ENCODE measurements around the gene CUL2. TPM values are rescaled to one million over a fixed set of nuclear protein-coding genes. Genes with fewer than 3 reads are reported as not detected.

CUL2 gene
- polyA plus RNA-seq, 1 of the 3 experiments (the other 2 are of a cell fraction), result 13.1 TPM

DNA sequence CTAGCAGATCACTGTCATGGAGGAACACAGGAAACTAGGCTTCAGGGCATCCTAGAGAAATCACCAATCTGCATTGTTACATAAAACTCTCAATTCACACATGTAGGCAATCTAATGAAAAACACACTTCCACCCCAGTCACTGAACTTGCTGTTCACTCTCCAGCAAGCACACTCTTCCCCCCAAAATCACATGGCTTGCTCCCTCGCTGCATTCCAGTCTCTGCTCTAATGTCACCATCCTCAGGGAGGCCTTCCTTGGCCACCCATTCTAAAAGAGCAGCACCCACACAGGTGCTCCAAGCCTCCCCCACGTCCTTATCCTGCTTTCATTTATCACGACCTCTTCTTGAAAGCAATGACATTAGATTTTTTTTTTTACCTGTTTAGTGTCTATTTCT, 19.6 kb downstream of the CUL2 start:
- ChIA-PET CTCF (interaction anchor here (1.4 kb wide), 1 partner anchor 56 kb away, joined by 4 read pairs; no protein-coding TSS in a partner anchor), POLR2A (no interaction called here)
- H4K20me1 ChIP-seq (ENCODE audit: insufficient read depth), result no peaks in the 10 kb centered on the region
- no peaks in the 10 kb centered on the region for H3K9me2 ChIP-seq
- no peak overlapping the region for H3K4me3 ChIP-seq (ENCODE audit: low read depth in 2 of 2, low read length in 1 of 2)
- peaks cover 65% of the 10 kb centered on the region for H3K79me2 ChIP-seq (ENCODE audit: insufficient read depth)
- H3K27me3 ChIP-seq (ENCODE audit: insufficient read depth), result no peaks in the 10 kb centered on the region
- H3K9me3 ChIP-seq, result no peaks in the 10 kb centered on the region
- no peak for DNase-seq
- H3F3A ChIP-seq (replicated peaks; ENCODE audit: insufficient read depth), result no peaks in the 10 kb centered on the region
- TF ChIP-seq NFIC (IDR thresholded peaks at IDR 0.05; ENCODE audit: borderline replicate concordance) (no peak), SMC3 (IDR thresholded peaks at IDR 0.05; ENCODE audit: low read depth, low read length) (no peak), GATA2 (CRISPR knock-in tag; IDR thresholded peaks at IDR 0.05) (no peak), RCOR1 (IDR thresholded peaks at IDR 0.05; ENCODE audit: low read length) (no peak), RAD21 (IDR thresholded peaks at IDR 0.05; ENCODE audit: low read length) (no peak), SIN3A (IDR thresholded peaks at IDR 0.05; ENCODE audit: borderline replicate concordance, low read depth, low read length) (no peak), JUND (IDR thresholded peaks at IDR 0.05) (no peak), ELF1 (IDR thresholded peaks at IDR 0.05) (no peak)
- TF ChIP-seq, protein P1, sequence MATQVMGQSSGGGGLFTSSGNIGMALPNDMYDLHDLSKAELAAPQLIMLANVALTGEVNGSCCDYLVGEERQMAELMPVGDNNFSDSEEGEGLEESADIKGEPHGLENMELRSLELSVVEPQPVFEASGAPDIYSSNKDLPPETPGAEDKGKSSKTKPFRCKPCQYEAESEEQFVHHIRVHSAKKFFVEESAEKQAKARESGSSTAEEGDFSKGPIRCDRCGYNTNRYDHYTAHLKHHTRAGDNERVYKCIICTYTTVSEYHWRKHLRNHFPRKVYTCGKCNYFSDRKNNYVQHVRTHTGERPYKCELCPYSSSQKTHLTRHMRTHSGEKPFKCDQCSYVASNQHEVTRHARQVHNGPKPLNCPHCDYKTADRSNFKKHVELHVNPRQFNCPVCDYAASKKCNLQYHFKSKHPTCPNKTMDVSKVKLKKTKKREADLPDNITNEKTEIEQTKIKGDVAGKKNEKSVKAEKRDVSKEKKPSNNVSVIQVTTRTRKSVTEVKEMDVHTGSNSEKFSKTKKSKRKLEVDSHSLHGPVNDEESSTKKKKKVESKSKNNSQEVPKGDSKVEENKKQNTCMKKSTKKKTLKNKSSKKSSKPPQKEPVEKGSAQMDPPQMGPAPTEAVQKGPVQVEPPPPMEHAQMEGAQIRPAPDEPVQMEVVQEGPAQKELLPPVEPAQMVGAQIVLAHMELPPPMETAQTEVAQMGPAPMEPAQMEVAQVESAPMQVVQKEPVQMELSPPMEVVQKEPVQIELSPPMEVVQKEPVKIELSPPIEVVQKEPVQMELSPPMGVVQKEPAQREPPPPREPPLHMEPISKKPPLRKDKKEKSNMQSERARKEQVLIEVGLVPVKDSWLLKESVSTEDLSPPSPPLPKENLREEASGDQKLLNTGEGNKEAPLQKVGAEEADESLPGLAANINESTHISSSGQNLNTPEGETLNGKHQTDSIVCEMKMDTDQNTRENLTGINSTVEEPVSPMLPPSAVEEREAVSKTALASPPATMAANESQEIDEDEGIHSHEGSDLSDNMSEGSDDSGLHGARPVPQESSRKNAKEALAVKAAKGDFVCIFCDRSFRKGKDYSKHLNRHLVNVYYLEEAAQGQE (IDR thresholded peaks at IDR 0.05; ENCODE audit: low read depth, low read length), result no peak
- TF ChIP-seq, protein P2, sequence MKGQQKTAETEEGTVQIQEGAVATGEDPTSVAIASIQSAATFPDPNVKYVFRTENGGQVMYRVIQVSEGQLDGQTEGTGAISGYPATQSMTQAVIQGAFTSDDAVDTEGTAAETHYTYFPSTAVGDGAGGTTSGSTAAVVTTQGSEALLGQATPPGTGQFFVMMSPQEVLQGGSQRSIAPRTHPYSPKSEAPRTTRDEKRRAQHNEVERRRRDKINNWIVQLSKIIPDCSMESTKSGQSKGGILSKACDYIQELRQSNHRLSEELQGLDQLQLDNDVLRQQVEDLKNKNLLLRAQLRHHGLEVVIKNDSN (IDR thresholded peaks at IDR 0.05; ENCODE audit: borderline replicate concordance, low read depth), result no peak
- TF ChIP-seq, protein P3, sequence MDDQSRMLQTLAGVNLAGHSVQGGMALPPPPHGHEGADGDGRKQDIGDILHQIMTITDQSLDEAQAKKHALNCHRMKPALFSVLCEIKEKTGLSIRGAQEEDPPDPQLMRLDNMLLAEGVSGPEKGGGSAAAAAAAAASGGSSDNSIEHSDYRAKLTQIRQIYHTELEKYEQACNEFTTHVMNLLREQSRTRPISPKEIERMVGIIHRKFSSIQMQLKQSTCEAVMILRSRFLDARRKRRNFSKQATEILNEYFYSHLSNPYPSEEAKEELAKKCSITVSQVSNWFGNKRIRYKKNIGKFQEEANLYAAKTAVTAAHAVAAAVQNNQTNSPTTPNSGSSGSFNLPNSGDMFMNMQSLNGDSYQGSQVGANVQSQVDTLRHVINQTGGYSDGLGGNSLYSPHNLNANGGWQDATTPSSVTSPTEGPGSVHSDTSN (IDR thresholded peaks at IDR 0.05), result no peak
- TF ChIP-seq, protein P4, sequence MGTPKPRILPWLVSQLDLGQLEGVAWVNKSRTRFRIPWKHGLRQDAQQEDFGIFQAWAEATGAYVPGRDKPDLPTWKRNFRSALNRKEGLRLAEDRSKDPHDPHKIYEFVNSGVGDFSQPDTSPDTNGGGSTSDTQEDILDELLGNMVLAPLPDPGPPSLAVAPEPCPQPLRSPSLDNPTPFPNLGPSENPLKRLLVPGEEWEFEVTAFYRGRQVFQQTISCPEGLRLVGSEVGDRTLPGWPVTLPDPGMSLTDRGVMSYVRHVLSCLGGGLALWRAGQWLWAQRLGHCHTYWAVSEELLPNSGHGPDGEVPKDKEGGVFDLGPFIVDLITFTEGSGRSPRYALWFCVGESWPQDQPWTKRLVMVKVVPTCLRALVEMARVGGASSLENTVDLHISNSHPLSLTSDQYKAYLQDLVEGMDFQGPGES (IDR thresholded peaks at IDR 0.05; ENCODE audit: low read depth, low read length), result no peak
- H3K9ac ChIP-seq, result no peak overlapping the region
- H3K4me2 ChIP-seq, result no peak overlapping the region
- no peak overlapping the region for H2AFZ ChIP-seq (ENCODE audit: low read depth)
- peaks cover 0 to 7% of the 10 kb centered on the region in 2 experiments; a peak in 1 of 4 replicates for H3K4me1 ChIP-seq (ENCODE audit: control insufficient read depth in 1 of 2, insufficient read depth in 2 of 2, low read depth in 1 of 2, low read length in 1 of 2)
- no peak overlapping the region for H3K27ac ChIP-seq (ENCODE audit: low read depth in 2 of 2, low read length in 1 of 2)
- H3K36me3 ChIP-seq (replicated peaks in 1 of 2; ENCODE audit: control insufficient read depth in 1 of 2, insufficient read depth in 2 of 2, low read length in 1 of 2), result peaks cover 4 to 7% of the 10 kb centered on the region in 2 experiments
- WGBS (ENCODE audit: low lambda C conversion rate), result 96% methylated on average over 3 of the region's 3 CpGs

All from SK-N-SH (cell line).